Stimulated activated CD8-positive, alpha-beta memory T cell treated with anti-CD3 and anti-CD28 coated beads, Interleukin-4, amount 100 ng/mL, for 48 hours (primary cell): ENCODE results near the gene JAK2.
"Not testable (repeated sequence)": the region's sequence is repeated elsewhere in the genome, so short reads cannot be mapped to it uniquely, and the experiment has no call there.

Source experiments
- DNase-seq: peaks from one replicate; pipeline ENCODE4 v3.0.0-alpha.2; 2020

Gene JAK2

GRCh38 chr9:4982721-4983482, 2.2 kb upstream of the JAK2 start:
- DNase-seq: no peak

- DNase-seq: no peak
These were observed 1.4 kb upstream of the JAK2 start for GRCh38 chr9:4983601-4984165.

GRCh38 chr9:4984171-4984620, 876 bp upstream of the JAK2 start:
- DNase-seq: no peak

GRCh38 chr9:4985386-4986266, 554 bp downstream of the JAK2 start:
- peak; percentile 54 for DNase-seq

- DNase-seq: no peak
These were observed 1.2 kb downstream of the JAK2 start for GRCh38 chr9:4986296-4986695.

GRCh38 chr9:4986783-4987182, 1.7 kb downstream of the JAK2 start:
- DNase-seq: no peak

- peak; percentile 64 for DNase-seq
These were observed 2.9 kb downstream of the JAK2 start for GRCh38 chr9:4987961-4988421.

- DNase-seq: no peak
These were observed 7.8 kb downstream of the JAK2 start for GRCh38 chr9:4992872-4993271.

- no peak for DNase-seq
These were observed 9.3 kb downstream of the JAK2 start for GRCh38 chr9:4994166-4994890.

GRCh38 chr9:4997196-4997595, 12.1 kb downstream of the JAK2 start:
- DNase-seq: no peak

- DNase-seq: no peak
These were observed 12.6 kb downstream of the JAK2 start for GRCh38 chr9:4997631-4998030.

GRCh38 chr9:5002811-5003210, 17.7 kb downstream of the JAK2 start:
- no peak for DNase-seq

GRCh38 chr9:5004481-5004880, 19.4 kb downstream of the JAK2 start:
- no peak for DNase-seq

- no peak for DNase-seq
These were observed 23.1 kb downstream of the JAK2 start for GRCh38 chr9:5008202-5008601.

- no peak for DNase-seq
These were observed 28.3 kb downstream of the JAK2 start for GRCh38 chr9:5013374-5013773.

- DNase-seq: no peak
These were observed 30.9 kb downstream of the JAK2 start for GRCh38 chr9:5015934-5016333.

- no peak for DNase-seq
These were observed 40.3 kb downstream of the JAK2 start for GRCh38 chr9:5025416-5025815.

GRCh38 chr9:5031941-5032340, 46.9 kb downstream of the JAK2 start:
- DNase-seq: not testable (repeated sequence)

- no peak for DNase-seq
These were observed 55.8 kb downstream of the JAK2 start for GRCh38 chr9:5040730-5041389.

- no peak for DNase-seq
These were observed 56.5 kb downstream of the JAK2 start for GRCh38 chr9:5041390-5042115.

- DNase-seq: no peak
These were observed 57.6 kb downstream of the JAK2 start for GRCh38 chr9:5042661-5043178.
